ENCODE results near the gene ZNF69. TPM values are rescaled to one million over a fixed set of nuclear protein-coding genes. Genes with fewer than 3 reads are reported as not detected.
A peak's percentile ranks its signal among the peaks of the same experiment; 100 is the strongest.
"Not testable (repeated sequence)": the region's sequence is repeated elsewhere in the genome, so short reads cannot be mapped to it uniquely, and the experiment has no call there.

The ZNF69 gene
- total RNA-seq, 4 donors from 2014 or later, result 0.18 to 4.4 (median 1.2) TPM

DNA sequence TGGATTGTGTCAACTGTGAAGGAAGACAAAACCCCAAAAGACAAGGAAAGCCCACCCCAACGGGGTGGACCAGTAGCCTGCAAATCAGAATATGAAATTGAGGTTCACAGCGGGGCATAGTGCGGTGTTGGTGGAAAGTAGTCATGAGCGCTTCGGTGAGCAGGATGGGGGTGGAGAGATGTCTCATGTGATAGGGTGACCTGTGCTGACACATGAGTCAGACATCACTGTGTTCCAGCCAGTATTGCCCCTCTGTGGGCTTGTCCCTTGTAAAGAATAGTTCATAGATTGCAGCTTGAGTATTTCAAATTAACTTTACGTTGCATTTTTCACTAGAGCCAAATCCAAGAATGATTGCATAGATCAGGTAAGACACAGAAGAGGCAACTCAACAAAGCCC, 7.3 kb downstream of the ZNF69 start:
- intact Hi-C loops (cut with DNase I), result no loop called here
- Histone ChIP-seq H3K9me3 (peaks cover 0 to 2% (median 0%) of the 10 kb centered on the region in 3 donors), H3K27ac (no peak overlapping the region)

DNA sequence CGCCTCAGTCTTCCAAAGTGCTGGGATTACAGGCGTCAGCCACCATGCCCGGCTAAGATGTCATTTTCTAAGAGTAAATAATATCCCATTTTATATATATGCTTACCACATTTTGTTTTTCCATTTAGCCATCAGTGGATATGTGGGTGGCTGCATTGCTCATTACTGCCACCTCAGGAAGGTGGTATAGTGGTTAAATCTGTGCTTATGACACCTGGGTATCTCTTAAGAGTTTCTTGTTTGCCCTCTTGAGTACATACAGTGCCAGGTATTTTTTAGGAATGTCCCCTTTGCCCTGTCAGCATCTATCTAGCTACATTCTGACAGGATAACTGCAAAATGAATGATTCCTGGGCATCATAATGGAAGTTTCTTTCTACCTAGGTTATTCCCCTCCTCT, 14.6 kb downstream of the ZNF69 start:
- Histone ChIP-seq H3K4me3 (no peak overlapping the region), H3K9me3 (peaks cover 5 to 74% (median 47%) of the 10 kb centered on the region in 3 donors), H3K36me3 (peaks cover 0 to 31% (median 6%) of the 10 kb centered on the region in 3 donors), H3K27me3 (no peaks in the 10 kb centered on the region), H3K4me1 (no peaks in the 10 kb centered on the region), H3K27ac (no peak overlapping the region)
- TF ChIP-seq, protein P1, sequence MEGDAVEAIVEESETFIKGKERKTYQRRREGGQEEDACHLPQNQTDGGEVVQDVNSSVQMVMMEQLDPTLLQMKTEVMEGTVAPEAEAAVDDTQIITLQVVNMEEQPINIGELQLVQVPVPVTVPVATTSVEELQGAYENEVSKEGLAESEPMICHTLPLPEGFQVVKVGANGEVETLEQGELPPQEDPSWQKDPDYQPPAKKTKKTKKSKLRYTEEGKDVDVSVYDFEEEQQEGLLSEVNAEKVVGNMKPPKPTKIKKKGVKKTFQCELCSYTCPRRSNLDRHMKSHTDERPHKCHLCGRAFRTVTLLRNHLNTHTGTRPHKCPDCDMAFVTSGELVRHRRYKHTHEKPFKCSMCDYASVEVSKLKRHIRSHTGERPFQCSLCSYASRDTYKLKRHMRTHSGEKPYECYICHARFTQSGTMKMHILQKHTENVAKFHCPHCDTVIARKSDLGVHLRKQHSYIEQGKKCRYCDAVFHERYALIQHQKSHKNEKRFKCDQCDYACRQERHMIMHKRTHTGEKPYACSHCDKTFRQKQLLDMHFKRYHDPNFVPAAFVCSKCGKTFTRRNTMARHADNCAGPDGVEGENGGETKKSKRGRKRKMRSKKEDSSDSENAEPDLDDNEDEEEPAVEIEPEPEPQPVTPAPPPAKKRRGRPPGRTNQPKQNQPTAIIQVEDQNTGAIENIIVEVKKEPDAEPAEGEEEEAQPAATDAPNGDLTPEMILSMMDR (IDR thresholded peaks at IDR 0.05), result no peak
- no peak for TF ChIP-seq POLR2A (IDR thresholded peaks at IDR 0.05)
- DNase-seq, result no peak
- WGBS, 2 donors, result 87 to 88% methylated on average over 3 of the region's 3 CpGs
- intact Hi-C loops (cut with DNase I), result no loop called here

More for the DNA sequence above, 7.3 kb downstream of the ZNF69 start:
- TF ChIP-seq, protein P1 (IDR thresholded peaks at IDR 0.05), result no peak
- TF ChIP-seq POLR2A (IDR thresholded peaks at IDR 0.05), result no peak
- no peaks in the 10 kb centered on the region for H3K4me1 ChIP-seq
- no peak overlapping the region for H3K4me3 ChIP-seq
- no peak for DNase-seq
- H3K27me3 ChIP-seq, result no peaks in the 10 kb centered on the region
- no peaks in the 10 kb centered on the region for H3K36me3 ChIP-seq
- WGBS, 2 donors, result 94 to 95% methylated on average over 6 of the region's 6 CpGs

DNA sequence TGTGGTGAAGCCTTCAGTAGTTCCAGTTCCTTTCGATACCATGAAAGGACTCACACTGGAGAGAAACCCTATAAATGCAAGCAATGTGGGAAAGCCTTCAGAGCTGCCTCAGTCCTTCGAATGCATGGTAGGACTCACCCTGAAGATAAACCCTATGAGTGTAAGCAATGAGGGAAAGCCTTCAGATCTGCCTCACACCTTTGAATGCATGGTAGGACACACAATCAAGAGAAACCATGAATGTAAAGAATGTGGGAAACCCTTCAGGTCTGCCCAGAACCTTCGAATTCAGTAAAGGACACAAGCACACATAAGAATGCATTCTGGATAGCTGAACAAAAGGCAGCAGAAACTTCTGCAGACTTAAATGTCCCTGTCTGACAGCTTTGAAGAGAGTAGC, 18.3 kb downstream of the ZNF69 start:
- intact Hi-C loops (cut with DNase I), result no loop called here
- peaks cover 0 to 31% (median 6%) of the 10 kb centered on the region in 3 donors for H3K36me3 ChIP-seq
- H3K27ac ChIP-seq, result no peak overlapping the region
- H3K27me3 ChIP-seq, result no peaks in the 10 kb centered on the region
- no peaks in the 10 kb centered on the region for H3K4me1 ChIP-seq
- 78 to 81% methylated on average over 3 of the region's 3 CpGs for WGBS, 2 donors
- no peak for TF ChIP-seq POLR2A (IDR thresholded peaks at IDR 0.05)
- TF ChIP-seq, protein P1 (IDR thresholded peaks at IDR 0.05), result no peak
- no peak for DNase-seq
- no peak overlapping the region for H3K4me3 ChIP-seq
- peaks cover 5 to 85% (median 58%) of the 10 kb centered on the region in 3 donors for H3K9me3 ChIP-seq

DNA sequence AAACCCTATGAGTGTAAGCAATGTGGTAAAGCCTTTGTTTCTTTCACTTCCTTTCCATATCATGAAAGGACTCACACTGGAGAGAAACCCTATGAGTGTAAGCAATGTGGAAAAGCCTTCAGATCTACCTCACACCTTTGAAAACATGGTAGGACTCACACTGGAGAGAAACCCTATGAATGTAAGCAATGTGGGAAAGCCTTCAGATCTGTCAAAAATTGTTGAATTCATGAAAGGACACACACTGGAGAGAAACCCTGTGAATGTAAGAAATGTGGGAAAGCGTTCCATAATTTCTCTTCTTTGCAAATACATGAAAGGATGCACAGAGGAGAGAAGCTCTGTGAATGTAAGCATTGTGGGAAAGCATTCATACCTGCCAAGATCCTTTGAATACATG, 24.4 kb downstream of the ZNF69 start:
- peaks cover 0 to 71% (median 39%) of the 10 kb centered on the region in 3 donors for H3K9me3 ChIP-seq

DNA sequence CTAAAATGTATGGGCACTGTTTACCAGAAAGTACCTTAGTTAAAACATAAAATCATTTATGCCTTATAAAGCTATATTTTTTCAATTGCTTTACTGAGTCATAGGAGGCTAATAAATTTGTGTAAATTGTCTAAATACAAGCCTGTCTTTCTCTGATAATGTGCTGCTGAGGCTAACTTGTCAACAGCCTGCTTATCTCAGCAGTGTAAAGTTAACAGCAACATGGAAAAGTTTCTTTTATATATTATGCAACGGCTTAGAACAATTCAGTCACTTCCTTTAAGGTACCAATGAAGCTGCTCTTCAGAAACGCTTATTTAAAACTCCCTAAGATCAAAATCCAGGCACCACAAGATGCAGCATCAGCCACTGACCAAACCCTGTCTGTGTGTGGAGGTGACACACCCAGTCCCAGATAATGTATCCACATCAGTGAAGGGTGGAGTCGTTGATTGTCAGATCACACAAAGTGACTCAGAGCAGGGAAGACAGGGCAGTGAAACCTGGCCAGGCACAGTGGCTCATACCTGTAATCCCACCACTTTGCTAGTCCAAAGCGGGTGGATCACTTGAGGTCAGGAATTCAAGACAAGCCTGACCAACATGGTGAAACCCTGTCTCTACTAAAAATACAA, 27.0 kb downstream of the ZNF69 start:
- WGBS, 2 donors, result 85 to 86% methylated on average over 3 to 4 of the region's 4 CpGs
- H3K4me1 ChIP-seq; H3K36me3 ChIP-seq; DNase-seq; intact Hi-C loops (cut with DNase I); H3K4me3 ChIP-seq; H3K27me3 ChIP-seq: not testable (repeated sequence)
- Histone ChIP-seq H3K27ac (peak overlapping the region in 1 of 4 donors; percentile 48), H3K9me3 (peaks cover 0 to 53% (median 27%) of the 10 kb centered on the region in 3 donors)

More for the DNA sequence above, 24.4 kb downstream of the ZNF69 start:
- H3K4me1 ChIP-seq; H3K27me3 ChIP-seq; H3K27ac ChIP-seq; H3K36me3 ChIP-seq; H3K4me3 ChIP-seq; intact Hi-C loops (cut with DNase I); DNase-seq: not testable (repeated sequence)
- WGBS, 2 donors, result 80 to 83% methylated on average over 1 of the region's 1 CpG

DNA sequence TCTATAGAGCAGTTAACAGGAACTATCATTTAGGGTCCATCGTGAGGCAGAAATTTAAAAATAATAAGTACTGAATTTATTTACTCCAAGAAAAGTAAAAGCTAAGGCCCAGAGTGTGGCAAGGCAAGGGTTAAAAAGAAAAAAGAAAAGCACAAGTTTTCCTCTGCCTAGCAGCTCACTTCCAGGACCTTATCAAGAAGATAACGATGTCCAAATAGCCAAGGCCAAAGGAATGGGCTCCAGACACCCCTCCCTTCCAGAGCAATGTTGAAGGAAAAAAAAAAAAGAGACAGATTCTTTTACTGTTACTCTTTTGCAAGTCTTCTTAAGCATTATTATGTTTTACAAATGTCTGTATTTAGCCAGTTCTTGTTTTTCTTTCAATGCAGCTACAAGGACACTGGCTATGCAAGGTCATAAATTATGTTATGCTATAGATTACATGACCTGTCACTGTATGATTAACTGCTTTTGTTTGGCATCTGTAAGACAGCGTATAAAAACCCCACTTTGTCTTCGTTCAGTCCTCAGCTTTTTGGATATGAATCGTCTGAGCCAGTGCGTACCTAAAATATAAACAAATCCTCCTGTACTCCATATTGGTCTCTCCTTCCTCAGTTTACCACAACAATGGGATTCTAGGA, 34.4 kb downstream of the ZNF69 start:
- Histone ChIP-seq H3K4me1 (peaks cover 10 to 40% (median 15%) of the 10 kb centered on the region in 3 donors), H3K4me3 (no peak overlapping the region), H3K36me3 (no peaks in the 10 kb centered on the region), H3K27me3 (no peaks in the 10 kb centered on the region), H3K9me3 (no peaks in the 10 kb centered on the region), H3K27ac (no peak overlapping the region)
- no peak for DNase-seq
- TF ChIP-seq, protein P1 (IDR thresholded peaks at IDR 0.05), result no peak
- no peak for TF ChIP-seq POLR2A (IDR thresholded peaks at IDR 0.05)
- intact Hi-C loops (cut with DNase I), result loop anchor here (5.0 kb wide), 1 partner anchor 65 kb away; no protein-coding TSS in a partner anchor
- 35 to 37% methylated on average over 6 of the region's 6 CpGs for WGBS, 2 donors

Measured in esophagus squamous epithelium (tissue), 5 donors.